MG63 (cell line): ENCODE results near the gene NBPF3. TPM values are rescaled to one million over a fixed set of nuclear protein-coding genes. Genes with fewer than 3 reads are reported as not detected.
A peak's percentile ranks its signal among the peaks of the same experiment; 100 is the strongest.
"Not testable (repeated sequence)": the region's sequence is repeated elsewhere in the genome, so short reads cannot be mapped to it uniquely, and the experiment has no call there.

Experiments used
- DNase-seq: peaks from one replicate; pipeline ENCODE4 v3.0.0-alpha.2; 2020
- H3K27me3 ChIP-seq: fragments of 250-450 bp; sonication (Bioruptor Pico); 2 replicates; pipeline ENCODE4 v1.5.1; 2020; ENCODE audit warnings: mild to moderate bottlenecking, moderate library complexity
- H3K36me3 ChIP-seq: fragments of 250-450 bp; sonication (Bioruptor Pico); 2 replicates; pipeline ENCODE4 v1.5.1; 2020; ENCODE audit warnings: mild to moderate bottlenecking, moderate library complexity
- H3K4me3 ChIP-seq: fragments of 250-450 bp; sonication (Bioruptor Pico); 2 replicates; pipeline ENCODE4 v1.5.1; 2020; ENCODE audit warnings: mild to moderate bottlenecking, moderate library complexity
- H3K9me3 ChIP-seq: fragments of 250-450 bp; sonication (Bioruptor Pico); 2 replicates; pipeline ENCODE4 v1.5.1; 2020; ENCODE audit warnings: mild to moderate bottlenecking, moderate library complexity
- total RNA-seq: library from RNA; depleted of rRNA; stranded (reverse); fragments of >200 nt; shearing (Covaris generic); gene quantifications from 2 replicates; pipeline ENCODE4 v1.2.3, GENCODE V29; 2014; ENCODE audit warnings: low replicate concordance

Gene NBPF3
- total RNA-seq, 1 experiment from 2014 or later, result 22.4 TPM

GRCh38 chr1:21435646-21436487 lies 4.1 kb upstream of the NBPF3 start:
- H3K4me3 ChIP-seq, result no peak overlapping the region
- H3K36me3 ChIP-seq, result no peaks in the 10 kb centered on the region
- H3K27me3 ChIP-seq, result no peaks in the 10 kb centered on the region
- no peak for DNase-seq
- no peaks in the 10 kb centered on the region for H3K9me3 ChIP-seq

DNA sequence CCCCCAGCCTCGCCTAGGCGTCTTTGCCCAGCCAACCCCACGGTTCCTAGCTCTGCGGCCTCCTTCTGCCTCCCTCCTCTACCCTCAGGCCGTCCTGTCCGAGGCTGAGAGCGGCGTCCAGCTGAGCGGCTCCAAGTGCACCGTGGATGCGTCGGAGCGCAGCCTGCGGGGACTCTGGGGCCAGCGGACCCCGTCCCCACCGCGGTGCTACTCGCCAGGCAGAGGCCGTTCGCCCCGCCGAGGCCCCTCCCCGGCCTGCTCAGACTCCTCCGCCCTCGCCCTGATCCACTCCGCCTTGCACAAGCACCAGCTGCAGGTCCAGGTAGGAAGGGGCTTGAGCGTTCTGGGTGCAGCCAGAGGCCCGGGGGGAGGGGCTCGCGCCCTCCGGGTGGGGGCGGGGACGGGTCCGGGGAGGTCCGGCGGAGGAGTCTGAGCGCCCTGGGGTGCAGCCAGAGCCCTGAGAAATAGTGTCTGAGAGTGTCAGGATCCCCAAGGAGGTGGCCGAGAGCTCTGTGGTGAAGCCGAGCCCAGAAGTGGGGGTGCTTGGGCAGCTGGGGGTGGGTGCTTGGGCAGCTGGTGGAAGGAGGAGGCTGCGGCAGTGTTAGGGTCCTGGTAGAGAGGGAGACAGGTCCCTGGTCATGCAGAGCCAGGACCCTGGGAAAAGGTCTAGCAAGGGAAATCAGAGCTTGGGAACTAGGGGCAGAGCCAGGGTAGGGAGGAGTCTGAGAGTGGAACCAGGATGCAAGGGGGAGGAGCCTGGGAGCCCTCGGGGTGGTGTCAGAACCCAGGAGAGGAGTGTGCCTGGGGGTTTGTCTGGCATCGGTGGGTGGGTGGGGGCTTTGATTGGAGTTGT lies 3.2 kb upstream of the NBPF3 start:
- no peaks in the 10 kb centered on the region for H3K36me3 ChIP-seq
- no peaks in the 10 kb centered on the region for H3K27me3 ChIP-seq
- H3K4me3 ChIP-seq, result no peak overlapping the region
- no peak for DNase-seq
- H3K9me3 ChIP-seq, result no peaks in the 10 kb centered on the region

DNA sequence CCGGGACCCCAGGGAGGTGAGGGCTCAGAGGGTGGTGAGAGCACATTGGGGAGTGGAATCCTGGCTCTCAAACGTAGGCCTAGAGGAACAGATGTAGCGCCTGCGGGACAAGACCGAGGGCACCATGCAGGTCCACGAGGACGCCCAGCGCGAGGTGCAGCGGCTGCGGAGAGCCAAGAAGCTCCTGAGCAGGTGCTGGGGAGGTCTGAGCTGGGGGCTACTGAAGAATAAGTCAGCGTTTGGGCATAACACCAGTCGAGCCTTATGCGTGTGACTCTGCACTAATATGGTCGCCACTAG lies 2.6 kb upstream of the NBPF3 start:
- no peaks in the 10 kb centered on the region for H3K36me3 ChIP-seq
- H3K4me3 ChIP-seq, result no peak overlapping the region
- no peaks in the 10 kb centered on the region for H3K27me3 ChIP-seq
- DNase-seq, result no peak
- no peaks in the 10 kb centered on the region for H3K9me3 ChIP-seq

DNA sequence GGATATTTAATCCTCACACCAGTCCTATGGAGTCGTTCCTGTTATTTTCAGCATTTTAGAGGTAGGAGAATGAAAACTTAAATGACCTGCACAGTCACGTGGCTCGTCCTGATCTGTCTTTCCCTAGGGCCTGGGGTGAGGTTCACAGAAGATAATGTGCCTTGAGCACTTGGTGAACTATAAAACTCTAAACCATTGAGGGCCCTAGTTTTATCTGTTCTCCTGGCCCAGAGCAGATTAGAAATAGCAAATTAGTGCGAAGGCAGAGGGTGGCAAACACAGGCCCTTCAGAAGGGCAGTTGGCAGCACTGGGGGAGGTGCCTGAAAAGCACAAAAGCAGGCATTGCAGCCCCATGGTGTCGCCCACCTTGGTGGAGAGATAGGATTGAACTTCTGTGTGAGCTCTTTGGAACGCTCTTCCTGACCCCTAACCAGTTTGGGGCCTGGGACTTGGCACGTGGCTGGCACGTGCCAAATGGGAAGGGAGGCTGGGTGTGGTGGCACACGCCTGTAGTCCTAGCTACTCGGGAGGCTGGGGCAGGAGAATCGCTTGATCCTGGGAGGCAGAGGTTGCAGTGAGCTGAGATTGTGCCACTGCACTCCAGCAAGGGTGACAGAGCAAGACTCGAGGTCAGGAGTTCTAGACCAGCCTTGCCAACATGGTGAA lies 1.2 kb upstream of the NBPF3 start:
- DNase-seq, H3K36me3 ChIP-seq, H3K4me3 ChIP-seq, H3K27me3 ChIP-seq, H3K9me3 ChIP-seq: not testable (repeated sequence)

DNA sequence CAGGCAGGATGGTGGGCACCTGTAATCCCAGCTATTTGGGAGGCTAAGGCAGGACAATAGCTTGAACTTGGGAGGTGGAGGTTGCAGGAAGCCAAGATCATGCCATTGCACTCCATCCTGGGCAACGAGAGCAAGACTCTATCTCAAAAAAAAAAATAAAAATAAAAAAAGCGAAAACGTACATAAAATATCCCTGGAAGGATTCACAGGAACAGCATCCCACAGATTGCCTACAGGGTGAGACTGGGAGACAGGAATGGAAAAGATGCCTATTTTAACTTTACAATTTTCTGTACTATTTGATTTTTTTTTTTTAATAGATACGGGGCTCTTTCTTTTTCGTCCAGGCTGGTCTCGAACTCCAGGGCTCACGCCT lies 604 bp upstream of the NBPF3 start:
- no peak for DNase-seq
- H3K9me3 ChIP-seq, result no peaks in the 10 kb centered on the region
- no peaks in the 10 kb centered on the region for H3K27me3 ChIP-seq
- peak overlapping the region; percentile 84 for H3K4me3 ChIP-seq
- no peaks in the 10 kb centered on the region for H3K36me3 ChIP-seq

GRCh38 chr1:21440630-21441125 lies 741 bp downstream of the NBPF3 start:
- H3K9me3 ChIP-seq, H3K27me3 ChIP-seq: not testable (repeated sequence)
- peak; percentile 23 for DNase-seq

GRCh38 chr1:21446647-21447046 lies 6.7 kb downstream of the NBPF3 start:
- not testable (repeated sequence) for H3K4me3 ChIP-seq, H3K27me3 ChIP-seq, H3K36me3 ChIP-seq, H3K9me3 ChIP-seq, DNase-seq

More at GRCh38 chr1:21440630-21441125, 741 bp downstream of the NBPF3 start:
- H3K36me3 ChIP-seq, result not testable (repeated sequence)
- peak overlapping the region; percentile 84 for H3K4me3 ChIP-seq

- no peaks in the 10 kb centered on the region for H3K27me3 ChIP-seq
- no peaks in the 10 kb centered on the region for H3K9me3 ChIP-seq
- no peak overlapping the region for H3K4me3 ChIP-seq
- peaks cover 6% of the 10 kb centered on the region for H3K36me3 ChIP-seq
- DNase-seq, result peak; percentile 35
These were observed 7.4 kb downstream of the NBPF3 start for GRCh38 chr1:21447311-21447710.

DNA sequence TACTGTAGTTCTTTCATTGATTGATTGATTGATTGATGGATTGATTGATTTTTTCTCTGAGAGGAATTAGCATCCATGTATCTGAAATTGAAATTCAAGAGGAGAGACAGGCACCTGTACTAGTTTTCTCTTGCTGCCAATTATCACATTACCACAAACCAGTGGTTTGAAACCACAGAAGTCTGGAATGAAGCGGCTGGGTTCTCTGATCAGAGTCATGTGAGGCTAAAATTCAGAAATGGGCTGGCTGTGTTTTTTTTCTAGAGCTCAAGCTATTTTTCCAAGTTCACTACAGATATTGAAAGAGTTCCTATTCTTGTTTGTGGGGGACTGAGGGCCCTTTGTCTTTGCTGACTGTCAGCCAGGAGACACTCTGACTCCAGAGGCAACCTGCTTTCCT lies 10.0 kb downstream of the NBPF3 start:
- H3K27me3 ChIP-seq, result no peaks in the 10 kb centered on the region
- no peak for DNase-seq

GRCh38 chr1:21451212-21451611 lies 11.3 kb downstream of the NBPF3 start:
- DNase-seq, result no peak
- H3K27me3 ChIP-seq, result no peaks in the 10 kb centered on the region
- peaks cover 4% of the 10 kb centered on the region for H3K36me3 ChIP-seq
- H3K4me3 ChIP-seq, result no peak overlapping the region
- H3K9me3 ChIP-seq, result no peaks in the 10 kb centered on the region

More for the DNA sequence above, 10.0 kb downstream of the NBPF3 start:
- Histone ChIP-seq H3K4me3 (no peak overlapping the region), H3K9me3 (no peaks in the 10 kb centered on the region), H3K36me3 (peaks cover 6% of the 10 kb centered on the region)

DNA sequence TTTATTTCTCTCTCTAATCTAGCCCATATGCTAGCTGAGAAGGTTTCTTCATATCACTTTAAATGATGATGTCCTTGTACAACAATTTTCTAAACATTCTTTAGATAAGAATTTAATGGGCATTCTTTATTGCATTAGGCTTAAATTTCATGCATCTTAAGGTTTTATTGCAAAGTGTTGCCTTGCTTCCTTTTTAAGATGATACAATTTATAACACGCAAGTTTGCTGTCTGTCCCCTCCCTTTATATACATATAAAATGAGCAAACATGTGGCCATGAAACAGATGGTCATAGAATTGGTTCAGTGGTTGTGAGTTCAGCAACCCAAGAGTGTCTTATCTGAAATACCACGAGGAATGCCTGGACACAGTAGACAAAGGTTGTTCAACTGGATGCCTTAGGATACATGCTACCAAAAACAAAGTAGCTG lies 12.1 kb downstream of the NBPF3 start:
- no peak for DNase-seq
- Histone ChIP-seq H3K27me3 (no peaks in the 10 kb centered on the region), H3K4me3 (no peak overlapping the region), H3K36me3 (peaks cover 4% of the 10 kb centered on the region), H3K9me3 (no peaks in the 10 kb centered on the region)

GRCh38 chr1:21453964-21454614 lies 14.2 kb downstream of the NBPF3 start:
- peak; percentile 54 for DNase-seq
- H3K36me3 ChIP-seq, H3K4me3 ChIP-seq, H3K27me3 ChIP-seq, H3K9me3 ChIP-seq: not testable (repeated sequence)

DNA sequence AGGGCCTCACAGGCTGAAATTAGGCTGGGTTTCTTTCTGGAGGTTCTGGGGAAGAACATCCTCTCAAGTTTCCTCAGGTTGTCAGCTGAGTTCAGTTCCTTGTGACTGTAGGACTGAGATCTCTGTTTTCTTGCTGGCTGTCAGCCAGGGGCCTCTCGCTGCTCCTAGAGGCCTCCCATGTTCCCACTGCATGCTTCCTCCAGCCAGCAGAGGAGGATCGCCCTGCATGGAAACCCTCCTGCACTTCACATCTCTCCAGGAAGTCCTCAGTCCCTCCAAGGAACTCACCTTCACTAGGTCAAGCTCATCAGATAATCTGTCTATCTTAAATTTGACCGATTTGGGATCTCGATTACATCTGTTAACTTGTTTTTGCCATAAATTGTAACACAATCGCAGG lies 15.0 kb downstream of the NBPF3 start:
- DNase-seq, H3K36me3 ChIP-seq, H3K4me3 ChIP-seq, H3K27me3 ChIP-seq, H3K9me3 ChIP-seq: not testable (repeated sequence)

GRCh38 chr1:21457654-21458053 lies 17.7 kb downstream of the NBPF3 start:
- no peak overlapping the region for H3K4me3 ChIP-seq
- H3K9me3 ChIP-seq, result no peaks in the 10 kb centered on the region
- H3K27me3 ChIP-seq, result no peaks in the 10 kb centered on the region
- DNase-seq, result no peak
- no peaks in the 10 kb centered on the region; the same call in none of the 2 replicates for H3K36me3 ChIP-seq

DNA sequence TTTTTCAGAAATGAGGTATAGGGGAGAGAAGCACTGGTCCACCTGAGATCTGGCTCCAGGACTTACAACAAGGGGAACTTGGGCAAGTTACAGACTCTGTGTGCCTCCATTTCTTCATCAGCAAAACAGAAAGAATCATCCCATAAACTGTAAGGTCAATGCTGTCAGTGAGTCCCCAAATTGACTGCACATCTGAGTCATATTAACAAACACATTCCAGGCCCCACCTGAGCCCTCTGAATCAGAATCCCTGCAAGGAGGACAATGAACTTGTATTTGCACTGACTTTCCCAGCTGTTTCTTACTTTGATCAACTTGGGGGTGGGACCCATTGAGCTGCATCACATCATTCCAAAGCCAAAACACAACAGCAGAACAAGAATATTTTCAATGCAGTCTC lies 25.2 kb downstream of the NBPF3 start:
- not testable (repeated sequence) for H3K27me3 ChIP-seq, H3K9me3 ChIP-seq, H3K36me3 ChIP-seq, DNase-seq, H3K4me3 ChIP-seq

- H3K27me3 ChIP-seq, DNase-seq, H3K36me3 ChIP-seq, H3K9me3 ChIP-seq, H3K4me3 ChIP-seq: not testable (repeated sequence)
These were observed 28.0 kb downstream of the NBPF3 start for GRCh38 chr1:21467946-21468345.

DNA sequence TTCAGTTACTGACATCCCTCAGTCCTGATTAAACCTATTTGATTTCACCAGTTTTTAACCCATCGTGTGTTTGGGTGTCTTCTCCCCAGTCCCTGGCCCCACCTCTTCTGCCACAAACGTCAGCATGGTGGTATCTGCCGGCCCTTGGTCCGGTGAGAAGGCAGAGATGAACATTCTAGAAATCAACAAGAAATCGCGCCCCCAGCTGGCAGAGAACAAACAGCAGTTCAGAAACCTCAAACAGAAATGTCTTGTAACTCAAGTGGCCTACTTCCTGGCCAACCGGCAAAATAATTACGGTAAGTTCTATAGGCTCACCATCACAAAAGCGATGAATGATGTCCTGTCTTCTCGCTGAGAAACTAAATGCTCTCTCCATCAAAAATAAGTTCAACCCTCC lies 28.7 kb downstream of the NBPF3 start:
- H3K9me3 ChIP-seq, result no peaks in the 10 kb centered on the region
- DNase-seq, result no peak
- no peak overlapping the region for H3K4me3 ChIP-seq
- H3K36me3 ChIP-seq, result no peaks in the 10 kb centered on the region
- no peaks in the 10 kb centered on the region for H3K27me3 ChIP-seq
